GM21515 (cell line): ENCODE results near the gene KRT3.

Experiments
- ATAC-seq: cut with Tn5 transposase; IDR thresholded peaks from one replicate; pipeline ENCODE4 v1.9.1; 2021; ENCODE audit not compliant: unreplicated experiment

KRT3 gene

DNA sequence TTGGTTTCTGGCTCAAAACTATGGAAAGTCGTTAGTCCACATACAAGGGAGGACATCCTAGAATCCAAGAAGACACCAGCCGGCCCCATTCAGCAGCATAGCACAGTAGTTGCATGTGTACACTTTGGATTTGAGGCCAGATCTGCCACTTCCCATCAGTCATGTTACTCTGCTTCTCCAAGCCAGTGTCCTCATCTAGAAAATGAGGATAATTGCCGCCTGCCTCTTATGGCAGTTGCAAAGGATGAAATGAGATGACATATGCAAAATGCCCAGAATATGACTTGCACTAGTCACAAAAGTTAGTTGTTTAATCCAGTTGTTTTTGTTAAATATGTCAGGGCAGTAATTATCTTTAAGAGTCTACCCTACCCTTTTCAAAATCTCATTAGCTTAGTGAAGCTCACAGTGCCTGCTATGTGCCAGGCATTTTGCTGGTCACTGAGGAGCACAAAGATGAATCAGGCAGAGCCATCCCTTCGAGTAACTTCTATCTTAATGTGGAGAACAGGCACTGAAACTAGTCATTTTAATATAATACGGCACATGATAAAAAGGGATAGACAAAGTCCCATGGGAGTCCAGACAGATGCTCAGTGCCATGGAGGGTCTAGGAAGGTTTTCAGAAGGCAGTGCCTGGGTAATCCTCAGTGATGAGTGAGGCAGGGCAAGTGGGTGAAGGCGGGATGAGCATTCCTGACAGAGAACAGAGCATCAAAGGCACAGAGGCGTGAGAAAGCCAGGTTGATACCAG is 12.2 kb downstream of the KRT3 start:
- no peak for ATAC-seq

DNA sequence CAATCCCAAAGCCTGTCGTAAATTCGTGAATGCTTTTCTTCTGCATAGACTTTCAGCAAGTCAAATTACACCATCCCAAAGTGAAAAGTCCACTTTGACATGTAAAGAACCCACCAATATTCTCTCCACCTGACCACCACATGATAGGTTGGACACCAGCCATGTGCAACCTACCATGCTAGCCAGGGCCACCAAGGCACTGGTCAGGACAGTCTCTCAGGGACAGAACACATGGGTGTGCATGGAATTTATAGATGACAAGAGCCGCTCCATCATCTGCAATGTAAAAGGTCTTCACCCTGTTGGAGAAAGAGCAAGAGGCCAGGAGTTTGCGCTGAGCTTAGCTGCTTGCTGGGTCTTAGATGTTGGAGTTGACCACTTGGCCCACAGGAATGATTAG is 13.4 kb downstream of the KRT3 start:
- ATAC-seq, result no peak

DNA sequence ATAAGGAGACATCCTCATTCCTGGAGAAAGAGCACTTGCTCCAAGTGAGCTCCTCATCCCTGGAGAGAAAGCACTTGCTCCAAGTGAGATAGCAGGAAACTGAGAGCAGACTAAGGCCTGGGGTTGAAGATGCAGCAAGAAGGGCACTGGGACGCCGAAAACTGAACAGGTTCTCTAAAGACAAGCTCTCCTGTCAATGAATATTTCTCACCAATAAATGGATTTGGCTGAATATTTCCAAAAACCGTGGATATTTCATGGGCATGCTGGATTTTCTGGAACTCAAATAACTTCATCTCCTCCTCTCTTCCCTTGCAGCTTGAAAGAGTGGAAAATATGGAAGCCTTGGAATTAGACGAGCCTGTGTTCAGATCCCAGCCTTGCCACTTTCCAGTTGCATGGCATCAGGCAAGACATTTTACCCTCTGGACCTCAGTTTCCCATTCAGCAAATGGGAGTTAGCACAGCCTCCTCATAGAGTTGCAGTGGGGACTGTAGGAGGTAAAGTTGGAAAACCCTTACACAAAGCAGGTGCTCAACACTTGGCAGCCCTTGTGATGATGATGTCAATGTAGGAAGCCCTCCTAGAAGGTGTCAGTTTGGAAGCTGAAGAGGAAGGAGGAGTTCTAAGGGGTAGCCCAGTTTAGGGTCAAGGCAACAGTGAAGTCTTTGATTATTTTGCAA is 14.4 kb downstream of the KRT3 start:
- no peak for ATAC-seq

DNA sequence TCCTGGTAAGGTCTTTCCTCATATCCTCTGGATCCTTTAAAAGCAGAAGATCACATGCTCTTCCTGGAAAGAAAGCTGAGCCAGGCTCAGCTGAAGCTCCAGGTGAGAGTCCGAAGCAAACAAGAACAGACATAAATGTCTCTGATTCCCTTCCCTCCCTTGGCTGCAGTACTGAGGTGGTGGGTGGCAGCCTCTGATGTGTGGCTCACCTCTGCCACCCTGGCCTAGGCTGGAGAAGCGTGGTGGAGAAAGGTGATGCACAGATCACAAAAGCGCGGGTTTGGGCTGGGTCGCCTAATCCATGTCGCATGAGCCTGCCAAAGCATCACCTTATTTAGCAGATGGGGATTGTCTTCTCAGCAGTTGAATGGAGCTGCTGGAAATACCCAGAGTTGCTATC is 16.0 kb downstream of the KRT3 start:
- no peak for ATAC-seq

DNA sequence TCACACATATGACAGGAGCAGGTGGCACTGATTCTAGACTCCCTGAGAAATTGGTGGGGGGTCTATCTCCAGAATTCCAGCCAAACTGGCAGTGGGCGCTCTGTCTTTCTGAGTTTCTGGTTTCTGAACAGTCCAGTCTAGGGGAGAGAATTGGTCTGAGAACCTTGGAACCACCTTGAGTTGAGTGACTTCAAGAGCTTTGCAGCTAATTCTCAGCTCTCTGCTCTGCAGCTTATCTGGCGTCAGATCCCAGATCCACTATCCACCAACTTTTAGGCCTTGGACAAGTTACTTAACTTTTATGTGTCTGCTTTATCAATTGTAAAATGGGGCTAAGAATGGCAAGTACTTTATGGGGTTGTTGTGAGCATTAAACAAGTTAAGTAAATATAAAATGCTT is 17.1 kb downstream of the KRT3 start:
- ATAC-seq, result no peak

DNA sequence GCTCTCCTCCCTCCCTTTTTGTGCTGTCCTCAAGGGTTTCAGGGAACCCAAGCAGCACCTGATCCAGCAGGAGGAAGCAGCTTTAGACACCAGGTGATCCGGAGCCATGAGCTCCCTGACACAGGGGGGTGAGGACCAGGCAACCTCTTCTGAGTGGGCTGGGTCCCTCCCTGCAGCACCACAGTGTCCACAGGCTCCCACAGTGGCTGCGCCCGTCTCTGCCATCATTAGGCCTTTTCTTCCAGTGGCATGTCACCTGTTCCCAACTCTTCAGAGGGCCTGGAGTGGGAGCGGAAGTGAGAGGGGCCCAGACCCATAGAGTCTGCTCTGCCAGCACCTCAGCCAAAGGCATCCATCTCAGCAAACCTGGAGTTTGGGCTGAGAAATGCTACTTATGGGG is 18.4 kb downstream of the KRT3 start:
- ATAC-seq, result no peak

DNA sequence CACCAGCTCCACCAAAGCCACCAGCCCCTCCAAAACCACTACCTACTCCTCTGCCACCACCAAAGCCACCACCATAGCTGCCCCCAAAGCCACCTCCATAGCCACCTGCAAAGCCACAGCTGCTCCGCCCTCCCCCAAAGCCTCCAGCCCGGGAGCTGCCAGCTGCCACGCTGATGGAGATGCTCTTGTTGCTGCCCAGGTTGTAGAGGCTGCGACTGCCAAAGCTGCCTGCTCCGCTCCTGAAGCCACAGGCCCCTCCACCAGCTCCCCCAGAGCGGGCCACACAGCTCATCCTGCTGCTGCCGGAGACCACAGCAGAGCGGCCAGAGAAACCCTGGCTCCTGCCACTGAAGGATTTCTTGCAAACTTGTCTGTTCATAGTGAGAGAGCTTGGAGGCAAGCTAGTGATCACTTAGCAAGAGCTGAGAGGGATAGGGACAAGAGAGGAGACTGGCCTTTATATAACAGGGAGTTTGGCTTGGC is 19.0 kb downstream of the KRT3 start, which contains the start of gene KRT76:
Gene KRT76 (minus strand): TSS at position 433 of the 483 bp plus-strand sequence. CDS start 54 bp downstream, at position 379.
- no peak for ATAC-seq

DNA sequence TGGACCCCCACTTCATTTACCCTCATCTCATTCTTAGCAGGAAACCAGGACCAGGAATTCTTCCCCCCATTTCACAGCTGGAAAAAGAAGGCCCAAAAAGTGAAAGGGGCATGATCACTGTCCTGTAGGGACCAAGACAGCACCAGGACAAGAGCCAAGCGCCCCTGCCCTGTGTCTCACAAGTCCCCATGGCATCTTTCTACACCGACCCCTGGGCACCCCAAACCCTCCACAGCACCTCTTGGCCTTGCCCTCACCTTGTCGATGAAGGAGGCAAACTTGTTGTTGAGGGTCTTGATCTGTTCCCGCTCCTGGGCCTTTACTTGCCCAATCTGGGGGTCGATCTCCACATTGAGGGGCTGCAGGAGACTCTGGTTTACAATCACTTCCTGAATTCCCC is 19.5 kb downstream of the KRT3 start:
- no peak for ATAC-seq

DNA sequence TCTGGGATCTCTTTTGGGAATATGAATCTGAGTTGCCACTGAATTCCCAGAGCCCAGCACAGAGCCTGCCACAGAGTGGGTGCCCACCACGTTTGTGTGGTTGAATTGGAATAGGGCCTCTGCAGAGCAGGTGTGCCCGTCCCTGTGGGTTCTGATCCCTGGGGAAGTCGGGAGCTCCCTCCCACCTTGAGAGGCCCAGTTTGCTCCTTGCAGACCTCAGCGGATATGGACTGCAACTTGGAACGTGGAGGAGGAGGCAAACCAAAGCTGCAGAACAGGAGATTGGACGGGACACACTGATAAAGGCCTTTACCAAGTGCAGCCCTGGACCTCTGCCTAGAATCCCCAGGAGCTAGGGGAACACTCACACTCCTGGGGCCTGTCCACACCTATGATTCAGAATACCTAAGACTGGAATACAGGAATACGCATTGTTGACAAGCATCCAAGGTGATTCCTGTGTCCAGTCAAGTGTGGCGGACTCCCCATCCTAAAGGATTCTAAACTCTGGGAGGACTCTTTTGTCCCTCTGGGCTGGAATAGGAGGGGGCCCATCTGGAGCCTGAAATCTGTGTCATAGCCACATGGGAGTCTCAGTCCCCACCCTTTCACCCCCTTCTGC is 21.2 kb downstream of the KRT3 start:
- ATAC-seq, result no peak

DNA sequence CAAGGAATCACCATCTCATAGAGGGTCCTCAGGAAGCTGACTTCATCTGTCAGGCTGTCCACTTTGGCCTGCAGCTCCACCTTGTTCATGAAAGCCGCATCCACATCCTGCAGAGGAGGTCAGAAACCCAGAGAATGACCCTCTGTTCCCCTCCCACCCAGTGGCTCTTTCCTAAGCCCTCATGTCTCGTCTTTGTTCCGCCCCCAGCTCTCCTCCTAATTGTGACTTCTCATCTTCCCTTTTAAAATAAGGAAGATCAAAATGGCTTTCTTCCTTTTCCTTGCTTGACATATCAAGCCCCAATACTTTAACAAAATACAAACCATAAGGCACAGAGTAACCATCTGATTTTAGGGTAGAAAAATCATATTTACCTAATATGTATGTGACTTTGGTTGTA is 23.1 kb downstream of the KRT3 start:
- ATAC-seq, result no peak

DNA sequence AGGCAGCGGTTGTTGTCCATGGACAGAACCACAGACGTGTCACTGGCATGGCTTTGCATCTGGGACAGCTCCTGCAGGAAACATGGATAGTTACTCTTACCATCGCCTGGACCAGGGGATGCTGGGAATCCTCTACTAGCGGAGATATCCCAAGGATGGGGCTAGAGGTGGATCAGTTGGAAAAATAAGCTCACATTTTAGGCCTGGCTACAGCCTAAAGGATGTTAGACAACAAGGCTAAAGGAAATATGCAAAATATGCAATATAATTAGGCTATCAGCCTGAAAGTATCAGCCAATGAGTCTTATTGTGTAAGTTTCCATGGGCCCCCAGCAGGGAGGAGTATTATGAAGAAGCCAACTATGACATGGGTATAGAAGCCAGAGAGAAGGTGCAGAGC is 23.7 kb downstream of the KRT3 start:
- ATAC-seq, result no peak

DNA sequence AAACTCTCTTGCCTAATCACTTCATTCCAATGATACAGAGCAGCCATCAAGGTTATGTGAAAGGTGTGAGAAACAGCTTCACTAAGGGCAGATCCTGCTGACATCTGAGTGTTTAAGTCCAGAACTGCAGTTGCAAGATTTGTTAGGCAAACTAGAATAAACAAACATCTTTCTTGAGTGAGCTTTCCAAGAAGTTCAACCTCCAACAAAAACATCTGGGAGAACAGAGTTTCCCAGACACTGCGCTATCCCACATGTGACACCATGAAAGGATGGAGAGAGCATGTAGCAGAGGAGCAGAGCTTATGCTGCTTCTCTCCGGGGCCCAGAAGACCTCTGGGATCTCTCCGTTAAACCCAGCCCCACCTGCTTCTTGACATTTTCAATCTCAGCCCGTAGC is 24.4 kb downstream of the KRT3 start:
- no peak for ATAC-seq

DNA sequence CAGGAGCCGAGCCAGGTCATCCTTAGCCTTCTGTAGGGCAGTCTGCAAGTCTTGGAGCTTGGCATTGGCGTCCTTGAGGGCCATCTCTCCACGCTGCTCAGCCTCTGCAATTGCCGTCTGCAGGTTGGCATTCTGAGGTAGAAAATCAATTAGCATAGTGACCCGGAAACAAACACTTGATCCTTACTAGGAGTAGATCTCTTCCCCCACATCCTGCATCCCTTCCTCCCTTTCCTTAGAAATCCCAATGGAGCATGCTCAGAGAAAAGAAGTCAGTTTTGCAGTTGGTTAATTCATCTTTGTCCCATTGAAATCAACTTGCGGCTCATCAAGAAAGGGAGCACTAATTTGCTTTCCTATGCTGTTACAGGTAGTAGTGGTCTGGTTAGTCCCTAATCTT is 24.8 kb downstream of the KRT3 start:
- no peak for ATAC-seq

DNA sequence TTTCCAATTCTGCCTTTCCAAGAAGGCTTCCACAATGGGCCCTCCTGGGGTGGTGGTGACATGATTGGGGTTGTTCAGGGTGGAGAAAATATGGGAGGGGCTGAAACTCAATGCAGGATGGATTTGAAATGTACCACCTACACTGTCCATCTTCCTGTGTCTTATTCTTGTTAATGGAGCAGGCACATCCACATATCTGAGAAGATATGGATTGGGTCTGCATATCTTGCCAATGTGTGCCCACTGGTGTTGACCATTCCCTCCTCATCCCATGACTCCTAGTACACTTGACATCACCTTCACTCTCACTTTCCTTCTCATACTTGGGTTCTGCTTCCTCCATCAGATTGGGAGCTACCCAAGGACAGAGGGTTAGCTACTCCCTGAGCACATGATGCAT is 26.0 kb downstream of the KRT3 start:
- ATAC-seq, result no peak

DNA sequence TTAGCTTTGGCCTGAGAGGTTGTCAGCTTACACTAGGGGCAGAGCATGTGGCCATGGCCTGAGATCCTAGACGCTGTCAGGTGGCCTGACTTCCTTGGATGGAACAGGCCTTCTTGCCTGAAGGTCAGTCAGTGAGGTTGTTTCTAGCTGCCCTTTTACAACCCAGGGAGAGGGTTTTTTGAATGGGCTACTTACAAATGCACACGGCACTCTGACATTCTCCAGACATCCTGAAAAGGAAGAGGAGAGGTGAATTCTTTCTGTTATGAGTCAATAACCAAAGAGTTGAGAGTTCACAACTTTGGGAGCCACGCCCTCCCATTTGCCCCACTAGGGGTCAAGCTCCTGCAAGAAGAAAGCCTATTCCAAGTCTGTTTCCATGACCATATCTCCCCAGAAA is 26.6 kb downstream of the KRT3 start:
- ATAC-seq, result no peak

DNA sequence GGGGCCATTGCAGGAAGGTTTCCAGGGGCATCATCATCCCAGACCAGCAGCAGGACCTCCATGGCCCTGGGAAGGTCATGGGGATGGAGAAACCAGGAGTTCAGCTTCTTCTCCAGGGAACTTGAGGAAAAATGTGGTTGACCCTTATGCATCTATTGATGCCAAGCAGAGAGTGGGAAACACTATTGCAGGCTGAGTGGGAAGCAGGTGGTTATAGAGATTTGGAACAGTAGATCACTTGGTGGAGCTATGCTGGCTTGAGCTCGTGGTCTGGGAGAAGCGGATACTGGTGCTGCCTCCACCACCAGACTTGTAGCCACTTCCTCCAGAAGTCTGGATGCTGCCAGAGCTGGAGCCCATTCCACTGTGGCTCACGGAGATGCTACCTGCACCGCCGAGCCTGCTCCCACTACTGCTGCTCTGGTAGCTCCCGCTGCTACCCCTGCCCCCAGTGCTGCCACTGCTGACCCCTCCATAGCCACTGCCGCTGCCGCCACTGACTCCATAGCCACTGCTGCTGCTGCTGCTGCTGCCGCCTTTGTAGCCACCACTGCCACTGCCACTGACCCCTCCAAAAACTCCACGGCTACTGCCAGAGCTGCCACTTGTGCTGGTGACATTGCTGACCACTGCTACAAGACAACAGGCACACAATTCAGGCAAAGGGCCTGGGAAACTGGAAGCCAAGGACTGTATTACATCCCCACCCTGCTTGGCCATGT is 27.3 kb downstream of the KRT3 start:
- no peak for ATAC-seq

DNA sequence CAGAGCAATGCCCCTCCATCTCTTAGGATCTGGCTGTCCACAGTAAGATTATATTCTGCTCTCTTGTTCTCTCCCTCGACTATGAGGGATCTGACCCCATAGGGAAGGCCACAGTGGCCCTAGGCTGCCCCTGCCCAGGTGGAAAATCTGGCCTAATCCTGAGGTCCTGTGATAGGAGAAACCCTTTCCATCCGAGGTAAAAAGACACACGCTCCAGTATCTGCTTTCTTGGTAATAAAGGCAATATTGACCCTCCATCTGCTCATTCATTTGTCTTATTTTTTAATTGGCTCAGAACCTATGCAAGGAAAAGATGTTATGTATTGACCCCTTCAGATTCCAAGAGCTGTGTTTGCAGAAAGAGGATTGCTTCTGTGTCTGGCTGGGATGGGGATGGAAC is 28.5 kb downstream of the KRT3 start:
- no peak for ATAC-seq

DNA sequence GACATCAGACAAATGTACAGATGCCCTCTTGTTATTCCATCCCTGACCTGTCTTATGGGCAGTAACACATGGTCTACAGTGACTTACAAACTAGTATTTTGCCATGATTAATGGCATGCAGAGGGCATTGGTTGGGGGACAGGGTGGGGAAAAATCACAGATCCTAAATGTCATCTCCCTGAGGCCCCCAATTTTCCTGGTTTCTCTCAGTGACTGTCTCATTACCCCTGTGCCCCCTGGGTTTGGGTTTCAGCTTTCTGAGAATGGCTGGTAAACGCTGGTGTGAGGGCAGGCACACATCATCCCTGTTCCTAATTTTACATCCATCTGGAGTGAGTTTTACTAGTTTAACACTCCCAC is 28.9 kb downstream of the KRT3 start:
- ATAC-seq, result no peak

DNA sequence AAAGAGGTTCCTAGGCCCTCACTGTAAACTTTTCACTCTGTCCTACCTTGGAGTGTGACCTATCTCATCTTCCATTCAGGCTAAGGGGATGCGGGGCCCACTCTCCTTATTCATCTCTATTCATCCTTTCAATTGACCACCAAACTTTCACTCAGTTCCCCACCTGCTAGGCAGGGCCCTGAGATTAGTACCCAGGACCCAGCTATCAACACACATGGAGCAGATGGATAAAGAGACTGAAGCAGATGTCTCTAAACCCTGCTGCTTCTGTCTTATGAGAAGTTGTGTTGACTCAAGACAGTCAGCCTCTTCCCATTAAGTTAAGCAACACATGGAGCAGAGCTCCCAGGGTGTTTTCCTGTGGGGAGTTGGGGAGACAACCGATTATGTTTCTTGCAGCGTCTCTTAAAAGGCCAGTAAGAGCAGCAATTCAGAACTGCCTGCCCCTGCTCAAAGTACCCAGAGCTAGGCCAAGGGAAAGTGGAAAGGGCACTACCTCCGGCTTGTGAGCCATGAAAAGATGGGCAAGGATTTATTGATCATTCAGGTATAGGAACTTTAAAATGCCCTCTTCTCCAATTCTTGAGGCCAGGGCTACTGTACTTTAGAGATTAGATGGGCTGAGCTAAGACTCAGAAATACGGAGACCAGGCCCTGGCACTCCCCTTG is 29.4 kb downstream of the KRT3 start:
- ATAC-seq, result no peak

DNA sequence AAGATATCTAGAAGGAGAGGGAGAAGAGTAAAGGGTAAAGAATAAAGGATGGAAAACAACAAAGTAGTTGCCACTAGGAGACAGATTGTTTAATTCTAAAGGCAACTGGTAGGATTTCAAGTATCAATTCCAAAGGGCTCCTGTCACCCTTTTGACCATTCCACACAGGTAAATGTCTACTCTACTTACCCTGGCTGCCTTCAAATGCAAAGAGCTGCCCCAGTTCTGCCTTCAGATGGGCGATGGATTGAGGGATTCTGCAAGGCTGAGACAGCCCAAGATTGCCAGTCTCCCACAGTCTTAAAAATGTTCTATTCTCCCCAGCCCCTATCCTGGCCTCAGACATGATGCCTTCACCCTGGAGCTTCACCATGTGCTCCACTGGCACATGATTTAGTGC is 30.2 kb downstream of the KRT3 start:
- ATAC-seq, result no peak

DNA sequence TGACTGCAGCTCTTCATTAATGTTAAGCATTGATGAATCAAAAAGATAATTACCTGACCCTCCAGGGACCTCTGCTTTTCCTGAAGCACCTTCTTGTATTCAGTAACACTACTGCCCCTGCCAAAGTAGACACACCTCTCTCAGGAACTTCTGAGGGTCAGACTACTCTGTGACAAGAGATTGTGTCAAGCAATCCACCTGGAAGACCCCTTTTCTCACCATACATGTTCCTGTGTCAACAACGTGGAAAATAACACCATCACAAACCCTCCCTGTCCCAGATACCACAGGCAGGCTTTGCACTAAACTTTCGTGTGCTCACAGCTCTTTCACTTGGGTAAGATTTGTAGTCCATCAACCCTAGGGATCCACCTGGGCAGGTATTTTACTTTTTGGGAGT is 31.9 kb downstream of the KRT3 start:
- no peak for ATAC-seq
